ENCODE data around the gene DSCAM. TPM values are rescaled to one million over a fixed set of nuclear protein-coding genes. Genes with fewer than 3 reads are reported as not detected.

DSCAM gene
- total RNA-seq, 1 donor from 2014 or later = 2.7 TPM

DNA sequence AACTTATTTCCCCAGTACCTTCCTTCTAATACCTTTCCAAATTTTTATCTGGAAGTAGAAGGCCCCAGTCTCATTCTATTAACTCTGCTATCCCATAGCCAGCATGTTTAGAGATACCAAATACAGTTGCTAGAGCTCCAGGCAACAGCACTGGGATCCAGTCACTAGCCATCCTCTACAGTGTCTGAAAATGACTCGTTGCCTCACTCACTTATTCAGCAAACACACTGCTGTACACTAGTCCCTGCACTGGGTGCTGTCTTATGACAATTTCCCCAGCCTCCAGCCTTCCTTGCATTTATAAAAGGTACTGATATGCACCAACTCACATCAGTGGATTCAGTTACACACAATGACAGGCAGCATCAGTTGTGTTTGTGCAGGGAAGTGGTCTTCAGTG lies 179.0 kb downstream of the DSCAM start:
- no peak overlapping the region for H3K4me3 Mint-ChIP-seq (ENCODE audit: low read depth)
- TF ChIP-seq, protein P1, sequence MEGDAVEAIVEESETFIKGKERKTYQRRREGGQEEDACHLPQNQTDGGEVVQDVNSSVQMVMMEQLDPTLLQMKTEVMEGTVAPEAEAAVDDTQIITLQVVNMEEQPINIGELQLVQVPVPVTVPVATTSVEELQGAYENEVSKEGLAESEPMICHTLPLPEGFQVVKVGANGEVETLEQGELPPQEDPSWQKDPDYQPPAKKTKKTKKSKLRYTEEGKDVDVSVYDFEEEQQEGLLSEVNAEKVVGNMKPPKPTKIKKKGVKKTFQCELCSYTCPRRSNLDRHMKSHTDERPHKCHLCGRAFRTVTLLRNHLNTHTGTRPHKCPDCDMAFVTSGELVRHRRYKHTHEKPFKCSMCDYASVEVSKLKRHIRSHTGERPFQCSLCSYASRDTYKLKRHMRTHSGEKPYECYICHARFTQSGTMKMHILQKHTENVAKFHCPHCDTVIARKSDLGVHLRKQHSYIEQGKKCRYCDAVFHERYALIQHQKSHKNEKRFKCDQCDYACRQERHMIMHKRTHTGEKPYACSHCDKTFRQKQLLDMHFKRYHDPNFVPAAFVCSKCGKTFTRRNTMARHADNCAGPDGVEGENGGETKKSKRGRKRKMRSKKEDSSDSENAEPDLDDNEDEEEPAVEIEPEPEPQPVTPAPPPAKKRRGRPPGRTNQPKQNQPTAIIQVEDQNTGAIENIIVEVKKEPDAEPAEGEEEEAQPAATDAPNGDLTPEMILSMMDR (IDR thresholded peaks at IDR 0.05; ENCODE audit: unreplicated experiment) = no peak
- no peaks in the 10 kb centered on the region for H3K27me3 Mint-ChIP-seq
- DNase-seq (ENCODE audit: low spot score, unreplicated experiment) = no peak
- H3K36me3 Mint-ChIP-seq (ENCODE audit: insufficient read depth) = no peaks in the 10 kb centered on the region
- peaks cover 1% of the 10 kb centered on the region for H3K4me1 Mint-ChIP-seq (ENCODE audit: low read depth)
- no peaks in the 10 kb centered on the region for H3K9me3 Mint-ChIP-seq (ENCODE audit: low read depth)
- no peak overlapping the region for H3K27ac Mint-ChIP-seq

DNA sequence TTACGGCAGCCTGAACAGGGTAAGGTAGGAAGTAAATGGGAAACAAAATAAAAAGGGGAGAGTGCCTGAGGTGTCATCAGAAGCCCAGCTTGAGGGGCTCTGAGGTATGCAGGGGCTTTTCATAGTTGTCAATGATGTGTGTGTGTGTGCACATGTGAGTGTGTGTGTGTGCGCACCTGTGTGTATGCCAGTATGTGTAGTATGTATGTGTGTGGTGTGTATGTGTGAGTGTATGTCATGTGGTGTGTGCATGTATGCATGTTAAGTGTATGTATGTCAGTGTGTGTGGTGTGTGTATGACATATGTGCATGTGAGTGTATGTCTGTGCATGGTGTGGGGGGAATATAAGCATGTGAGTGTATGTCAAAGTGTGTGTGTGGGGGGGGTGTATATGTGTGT lies 184.1 kb downstream of the DSCAM start:
- TF ChIP-seq, protein P1 (IDR thresholded peaks at IDR 0.05; ENCODE audit: unreplicated experiment) = no peak
- no peak overlapping the region for H3K27ac Mint-ChIP-seq
- DNase-seq (ENCODE audit: low spot score, unreplicated experiment) = no peak
- no peaks in the 10 kb centered on the region for H3K27me3 Mint-ChIP-seq
- H3K36me3 Mint-ChIP-seq (ENCODE audit: insufficient read depth) = no peaks in the 10 kb centered on the region
- H3K9me3 Mint-ChIP-seq (ENCODE audit: low read depth) = no peaks in the 10 kb centered on the region
- no peak overlapping the region for H3K4me3 Mint-ChIP-seq (ENCODE audit: low read depth)
- peaks cover 14% of the 10 kb centered on the region for H3K4me1 Mint-ChIP-seq (ENCODE audit: low read depth)

DNA sequence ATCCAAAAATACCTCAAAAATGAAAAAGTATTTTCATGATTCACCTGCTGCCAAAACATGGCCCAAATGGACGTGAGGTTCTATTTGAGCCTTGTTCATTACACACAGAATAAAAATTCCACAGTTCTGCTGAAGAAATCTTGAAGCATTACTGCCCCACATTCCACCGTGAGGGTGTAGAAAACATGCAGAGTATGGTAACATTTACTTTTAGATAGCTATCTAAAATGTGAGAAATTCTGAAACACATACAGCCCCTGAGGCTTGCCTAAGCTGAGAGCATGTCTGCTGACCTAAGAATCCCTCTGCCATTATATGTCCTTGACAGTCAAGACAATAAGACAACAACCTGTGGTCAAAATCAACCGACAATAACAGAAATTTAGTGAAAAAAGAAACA lies 186.5 kb downstream of the DSCAM start:
- no peak for DNase-seq (ENCODE audit: low spot score, unreplicated experiment)
- Mint-ChIP-seq H3K36me3 (ENCODE audit: insufficient read depth) (no peaks in the 10 kb centered on the region), H3K4me1 (ENCODE audit: low read depth) (peaks cover 23% of the 10 kb centered on the region), H3K27ac (peak overlapping the region; percentile 21), H3K4me3 (ENCODE audit: low read depth) (no peak overlapping the region), H3K27me3 (no peaks in the 10 kb centered on the region), H3K9me3 (ENCODE audit: low read depth) (no peaks in the 10 kb centered on the region)
- TF ChIP-seq, protein P1 (IDR thresholded peaks at IDR 0.05; ENCODE audit: unreplicated experiment) = no peak

DNA sequence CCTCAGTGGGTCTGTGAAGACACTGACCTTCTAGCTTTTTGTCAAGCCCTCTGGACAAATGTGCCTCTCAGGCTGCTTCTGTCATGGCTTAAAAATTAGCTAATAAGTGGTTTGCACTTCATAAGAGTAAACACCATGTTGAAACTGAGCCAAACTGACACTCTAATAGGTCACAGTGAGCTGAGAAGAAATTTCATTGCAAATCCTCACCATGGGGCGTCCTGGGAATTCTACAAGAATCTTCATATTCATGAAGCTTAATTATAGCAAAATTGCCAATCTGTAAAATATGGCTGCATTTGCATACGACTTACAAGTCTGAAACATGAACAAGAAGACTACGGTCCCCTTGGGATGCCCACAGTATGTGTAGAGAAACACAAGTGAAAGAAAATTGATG lies 188.6 kb downstream of the DSCAM start:
- H3K27ac Mint-ChIP-seq = no peak overlapping the region
- peaks cover 4% of the 10 kb centered on the region for H3K27me3 Mint-ChIP-seq
- no peak for DNase-seq (ENCODE audit: low spot score, unreplicated experiment)
- TF ChIP-seq, protein P1 (IDR thresholded peaks at IDR 0.05; ENCODE audit: unreplicated experiment) = no peak
- peaks cover 23% of the 10 kb centered on the region for H3K4me1 Mint-ChIP-seq (ENCODE audit: low read depth)
- no peak overlapping the region for H3K4me3 Mint-ChIP-seq (ENCODE audit: low read depth)
- H3K36me3 Mint-ChIP-seq (ENCODE audit: insufficient read depth) = no peaks in the 10 kb centered on the region
- peaks cover 2% of the 10 kb centered on the region for H3K9me3 Mint-ChIP-seq (ENCODE audit: low read depth)

DNA sequence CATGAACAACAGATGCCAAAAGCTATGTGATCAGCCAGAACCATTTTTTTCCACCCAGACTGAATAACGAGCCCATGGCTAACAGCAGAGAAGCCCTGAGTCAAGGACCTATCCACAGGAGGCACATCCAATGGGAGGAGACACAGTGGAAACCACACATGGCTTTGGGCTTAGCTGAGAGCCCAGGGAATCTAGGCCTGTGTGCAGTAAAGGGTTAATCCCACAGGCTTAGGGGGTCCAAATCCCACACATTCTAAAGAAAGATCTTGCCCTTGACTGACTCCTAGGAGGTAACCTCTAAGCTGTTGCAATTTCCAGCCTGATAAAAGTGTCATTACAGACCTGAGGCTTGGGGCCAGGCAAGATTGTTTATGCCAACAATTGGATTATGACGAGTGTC lies 194.5 kb downstream of the DSCAM start:
- TF ChIP-seq, protein P1 (IDR thresholded peaks at IDR 0.05; ENCODE audit: unreplicated experiment) = no peak
- Mint-ChIP-seq H3K4me3 (ENCODE audit: low read depth) (no peak overlapping the region), H3K4me1 (ENCODE audit: low read depth) (peaks cover 15% of the 10 kb centered on the region), H3K36me3 (ENCODE audit: insufficient read depth) (no peaks in the 10 kb centered on the region), H3K27ac (no peak overlapping the region), H3K9me3 (ENCODE audit: low read depth) (peaks cover 7% of the 10 kb centered on the region), H3K27me3 (peaks cover 4% of the 10 kb centered on the region)
- DNase-seq (ENCODE audit: low spot score, unreplicated experiment) = no peak
